ENCODE measurements around the gene KCNN4. TPM values are rescaled to one million over a fixed set of nuclear protein-coding genes. Genes with fewer than 3 reads are reported as not detected.
A peak's percentile ranks its signal among the peaks of the same experiment; 100 is the strongest.
"Not testable (repeated sequence)": the region's sequence is repeated elsewhere in the genome, so short reads cannot be mapped to it uniquely, and the experiment has no call there.

Gene KCNN4
- total and polyA plus RNA-seq, 11 donors, result 0.15 to 3.7 (median 0.63) TPM

DNA sequence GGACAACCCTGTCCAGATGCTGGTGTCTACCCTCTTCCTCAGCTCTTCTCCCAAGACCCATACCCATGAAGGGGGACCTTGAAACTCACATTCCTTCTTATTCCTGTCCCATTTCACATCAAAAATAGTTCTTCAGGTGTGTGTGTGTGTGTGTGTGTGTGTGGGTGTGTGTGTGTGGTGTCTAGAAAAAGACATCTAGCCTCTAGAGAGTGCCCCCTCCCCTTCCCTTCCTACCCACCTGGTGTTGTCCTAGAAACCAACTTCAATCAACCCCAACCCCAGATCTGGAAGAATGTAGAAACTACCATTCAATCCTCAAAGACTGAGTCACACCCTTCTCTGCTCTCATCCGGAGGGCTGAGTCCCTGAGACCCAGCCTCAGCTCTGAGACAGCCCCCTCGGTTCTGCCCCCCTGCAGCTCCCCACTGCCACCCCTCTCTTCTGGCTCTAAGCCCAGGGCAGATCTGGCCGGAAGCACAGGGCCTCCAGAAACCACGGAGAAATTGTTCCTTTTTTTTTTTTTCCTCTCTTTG lies 3.5 kb downstream of the KCNN4 start:
- WGBS, 4 donors, result 11 to 23% (median 14%) methylated on average over 4 of the region's 4 CpGs

DNA sequence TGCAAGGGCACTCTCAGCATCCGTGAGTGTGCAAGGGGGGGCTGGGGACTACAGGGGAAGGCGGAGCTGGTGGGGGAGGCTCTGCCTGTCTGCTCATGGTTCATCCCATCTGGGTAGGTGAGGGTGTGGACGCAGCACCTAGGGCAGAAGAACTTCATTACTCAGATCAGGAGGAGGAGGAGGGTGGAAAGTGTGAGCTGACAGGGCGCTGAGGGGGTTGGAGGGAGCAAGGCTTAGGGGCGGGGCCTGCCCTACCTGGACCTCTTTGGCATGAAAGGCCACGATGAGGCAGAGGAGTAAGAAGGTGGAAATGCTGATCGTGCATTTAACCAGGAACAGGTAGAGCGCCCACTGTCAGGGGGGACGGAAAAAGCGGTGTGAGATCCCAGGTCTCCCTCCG lies 4.5 kb downstream of the KCNN4 start:
- Histone ChIP-seq H3K9me3 (no peaks in the 10 kb centered on the region), H3K4me3 (no peak overlapping the region), H3K27ac (no peak overlapping the region), H3K27me3 (peaks cover 0 to 15% (median 0%) of the 10 kb centered on the region in 9 donors), H3K4me1 (peaks cover 0 to 60% (median 13%) of the 10 kb centered on the region in 12 donors), H3K36me3 (no peaks in the 10 kb centered on the region)
- ATAC-seq (no peak), DNase-seq (no peak)
- 66 to 81% (median 75%) methylated on average over 11 of the region's 11 CpGs for WGBS, 4 donors
- TF ChIP-seq, protein P1, sequence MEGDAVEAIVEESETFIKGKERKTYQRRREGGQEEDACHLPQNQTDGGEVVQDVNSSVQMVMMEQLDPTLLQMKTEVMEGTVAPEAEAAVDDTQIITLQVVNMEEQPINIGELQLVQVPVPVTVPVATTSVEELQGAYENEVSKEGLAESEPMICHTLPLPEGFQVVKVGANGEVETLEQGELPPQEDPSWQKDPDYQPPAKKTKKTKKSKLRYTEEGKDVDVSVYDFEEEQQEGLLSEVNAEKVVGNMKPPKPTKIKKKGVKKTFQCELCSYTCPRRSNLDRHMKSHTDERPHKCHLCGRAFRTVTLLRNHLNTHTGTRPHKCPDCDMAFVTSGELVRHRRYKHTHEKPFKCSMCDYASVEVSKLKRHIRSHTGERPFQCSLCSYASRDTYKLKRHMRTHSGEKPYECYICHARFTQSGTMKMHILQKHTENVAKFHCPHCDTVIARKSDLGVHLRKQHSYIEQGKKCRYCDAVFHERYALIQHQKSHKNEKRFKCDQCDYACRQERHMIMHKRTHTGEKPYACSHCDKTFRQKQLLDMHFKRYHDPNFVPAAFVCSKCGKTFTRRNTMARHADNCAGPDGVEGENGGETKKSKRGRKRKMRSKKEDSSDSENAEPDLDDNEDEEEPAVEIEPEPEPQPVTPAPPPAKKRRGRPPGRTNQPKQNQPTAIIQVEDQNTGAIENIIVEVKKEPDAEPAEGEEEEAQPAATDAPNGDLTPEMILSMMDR (IDR thresholded peaks at IDR 0.05), result no peak
- no peak for TF ChIP-seq POLR2A (IDR thresholded peaks at IDR 0.05)
- intact Hi-C loops (cut with DNase I), result no loop called here

More for the DNA sequence above, 3.5 kb downstream of the KCNN4 start:
- ATAC-seq (peak in 2 of 4 donors; percentile 11 to 19), DNase-seq (peak in 1 of 5 donors; percentile 49)
- Histone ChIP-seq H3K9me3 (no peaks in the 10 kb centered on the region), H3K4me3 (peak overlapping the region in 1 of 12 donors; percentile 10), H3K27me3 (peaks cover 0 to 18% (median 6%) of the 10 kb centered on the region in 9 donors), H3K27ac (peak overlapping the region in 1 of 12 donors; percentile 74), H3K4me1 (peaks cover 0 to 62% (median 13%) of the 10 kb centered on the region in 12 donors), H3K36me3 (no peaks in the 10 kb centered on the region)
- TF ChIP-seq, protein P1 (IDR thresholded peaks at IDR 0.05), result no peak
- no peak for TF ChIP-seq POLR2A (IDR thresholded peaks at IDR 0.05)
- intact Hi-C loops (cut with DNase I), result no loop called here

DNA sequence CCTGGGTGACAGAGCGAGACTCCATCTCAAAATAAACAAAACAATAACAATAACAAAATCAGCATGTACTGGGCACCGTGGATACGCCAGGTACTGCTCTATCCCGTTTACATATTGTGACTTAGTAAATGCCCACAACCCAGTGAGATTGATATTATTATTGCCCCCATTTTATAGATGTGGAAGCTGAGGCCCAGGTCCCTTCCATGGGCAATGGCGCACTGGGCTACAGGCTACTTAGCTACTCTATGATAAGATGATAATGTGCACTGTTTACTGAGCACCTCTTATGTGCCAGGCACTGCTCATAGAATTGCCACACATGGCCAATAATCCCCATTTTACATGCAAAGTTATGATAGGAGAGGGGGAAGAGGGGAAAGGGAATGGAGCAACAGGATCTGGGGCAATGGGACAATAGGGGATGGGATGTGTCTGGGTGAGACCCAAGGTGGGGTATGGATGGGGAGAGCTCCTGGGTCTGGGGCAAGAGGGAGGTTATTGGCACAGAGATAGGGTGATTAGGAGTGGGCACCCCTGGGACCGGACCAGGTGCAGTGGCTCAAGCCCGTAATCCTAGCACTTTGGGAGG lies 5.4 kb downstream of the KCNN4 start:
- DNase-seq (no peak), ATAC-seq (no peak)
- 92 to 96% (median 93%) methylated on average over 7 of the region's 7 CpGs for WGBS, 4 donors
- peaks cover 0 to 15% (median 0%) of the 10 kb centered on the region in 9 donors for H3K27me3 ChIP-seq
- TF ChIP-seq, protein P1 (IDR thresholded peaks at IDR 0.05), result no peak
- no peak for TF ChIP-seq POLR2A (IDR thresholded peaks at IDR 0.05)
- no peaks in the 10 kb centered on the region for H3K9me3 ChIP-seq
- intact Hi-C loops (cut with DNase I), result no loop called here
- no peak overlapping the region for H3K4me3 ChIP-seq
- H3K4me1 ChIP-seq, result peaks cover 0 to 53% (median 13%) of the 10 kb centered on the region in 12 donors
- H3K27ac ChIP-seq, result no peak overlapping the region
- no peaks in the 10 kb centered on the region for H3K36me3 ChIP-seq

DNA sequence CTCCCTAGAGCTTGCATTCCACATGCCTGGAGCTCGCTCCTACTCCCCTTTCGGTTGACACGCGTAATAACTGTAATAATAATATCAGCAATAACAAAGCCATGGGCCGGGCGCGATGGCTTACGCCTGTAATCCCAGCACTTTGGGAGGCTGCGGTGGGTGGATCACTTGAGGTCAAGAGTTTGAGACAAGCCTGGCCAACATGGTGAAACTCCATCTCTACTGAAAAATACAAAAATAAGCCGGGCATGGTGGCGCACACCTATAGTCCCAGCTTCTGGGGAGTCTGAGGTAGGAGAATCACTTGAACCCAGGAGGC lies 5.9 kb downstream of the KCNN4 start:
- WGBS, 4 donors, result 58 to 72% (median 63%) methylated on average over 11 of the region's 11 CpGs
- Histone ChIP-seq H3K4me3 (peak overlapping the region in 7 of 12 donors; percentile 26 to 45 (median 34)), H3K27me3 (peaks cover 0 to 15% (median 0%) of the 10 kb centered on the region in 9 donors), H3K4me1 (peaks cover 0 to 50% (median 13%) of the 10 kb centered on the region in 12 donors)
- H3K9me3 ChIP-seq; H3K36me3 ChIP-seq; intact Hi-C loops (cut with DNase I); DNase-seq; ATAC-seq; H3K27ac ChIP-seq: not testable (repeated sequence)

Data from heart left ventricle (tissue), 16 donors.